Neural cell (in vitro differentiated cells): ENCODE results near the gene KRTAP29-1. TPM values are rescaled to one million over a fixed set of nuclear protein-coding genes. Genes with fewer than 3 reads are reported as not detected.

ENCODE experiments used
- H2AFZ ChIP-seq: fragments of 200-600, 300-800 bp; sonication (generic), shearing (Covaris generic); 2 replicates; pipeline ENCODE4 v1.6.0; 2014; ENCODE audit warnings: low read depth, mild to moderate bottlenecking, antibody characterized with exemption, low read length, moderate library complexity
- H3F3A ChIP-seq: fragments of 200-600 bp; shearing (Covaris generic); 2 replicates; pipeline ENCODE4 v1.6.1; 2016; ENCODE audit warnings: mild to moderate bottlenecking, moderate library complexity, mixed read lengths, antibody characterized with exemption, low read length; ENCODE audit not compliant: insufficient read depth, poor library complexity, severe bottlenecking
- H3K27ac ChIP-seq: fragments of 200-600, 300-800 bp; sonication (generic), shearing (Covaris generic); 2 replicates; pipeline ENCODE4 v1.5.1; 2014; ENCODE audit warnings: mild to moderate bottlenecking, low read length, moderate library complexity
- H3K27me3 ChIP-seq: fragments of 300-800, 200-600 bp; sonication (generic), shearing (Covaris generic); 2 replicates; pipeline ENCODE4 v1.6.0; 2014; ENCODE audit warnings: mild to moderate bottlenecking, low read depth, low read length, moderate library complexity; ENCODE audit not compliant: insufficient read depth
- H3K36me3 ChIP-seq: fragments of 300-800, 200-600 bp; sonication (generic), shearing (Covaris generic); 2 replicates; pipeline ENCODE4 v1.5.1; 2014; ENCODE audit warnings: mild to moderate bottlenecking, antibody characterized with exemption, low read length, moderate library complexity; ENCODE audit not compliant: insufficient read depth
- H3K4me2 ChIP-seq: fragments of 300-800, 200-600 bp; sonication (generic), shearing (Covaris generic); 2 replicates; pipeline ENCODE4 v1.6.0; 2014; ENCODE audit warnings: mild to moderate bottlenecking, low read length
- H3K4me3 ChIP-seq: fragments of 300-800, 200-600 bp; sonication (generic), shearing (Covaris generic); 2 replicates; pipeline ENCODE4 v1.5.1; 2014; ENCODE audit warnings: mild to moderate bottlenecking, low read length, moderate library complexity
- H3K79me2 ChIP-seq: fragments of 200-600 bp; shearing (Covaris generic); replicated peaks from 2 replicates; pipeline ENCODE4 v1.6.0; 2014; ENCODE audit warnings: mild to moderate bottlenecking, low read length, moderate library complexity; ENCODE audit not compliant: insufficient read depth
- H3K9ac ChIP-seq: fragments of 300-800, 200-600 bp; sonication (generic), shearing (Covaris generic); 2 replicates; pipeline ENCODE4 v1.6.1; 2016; ENCODE audit warnings: mild to moderate bottlenecking, low read length, mixed read lengths
- H3K9me2 ChIP-seq: fragments of 200-600 bp; shearing (Covaris generic); 2 replicates; pipeline ENCODE4 v1.6.1; 2016; ENCODE audit warnings: mild to moderate bottlenecking, low read length, mixed read lengths; ENCODE audit not compliant: insufficient read depth
- H3K9me3 ChIP-seq: fragments of 200-600, 300-800 bp; sonication (generic), shearing (Covaris generic); 2 replicates; pipeline ENCODE4 v1.6.1; 2016; ENCODE audit warnings: mild to moderate bottlenecking, mixed run types, low read length, moderate library complexity, mixed read lengths
- H4K20me1 ChIP-seq: fragments of 200-600 bp; shearing (Covaris generic); 2 replicates; pipeline ENCODE4 v1.6.1; 2016; ENCODE audit warnings: mild to moderate bottlenecking, mixed run types; ENCODE audit not compliant: insufficient read depth
- CTCF ChIP-seq: fragments of 450-650 bp; IDR thresholded peaks from 2 replicates; pipeline ENCODE4 v1.5.1; 2014; ENCODE audit warnings: antibody characterized with exemption, mild to moderate bottlenecking, moderate library complexity; ENCODE audit not compliant: poor library complexity, severe bottlenecking
- EP300 ChIP-seq: fragments of 450-650 bp; conservative IDR thresholded peaks from 2 replicates; pipeline ENCODE4 v1.6.1; 2014; ENCODE audit warnings: antibody characterized with exemption, mild to moderate bottlenecking, moderate library complexity; ENCODE audit not compliant: poor library complexity, severe bottlenecking
- EZH2 ChIP-seq: fragments of 200-600, 300-800 bp; shearing (Covaris generic), sonication (generic); IDR thresholded peaks from 2 replicates; pipeline ENCODE4 v1.6.1; 2014; ENCODE audit warnings: antibody characterized with exemption, low read length, borderline replicate concordance, mild to moderate bottlenecking; ENCODE audit not compliant: insufficient read depth, poor library complexity, severe bottlenecking
- MXI1 ChIP-seq: fragments of 450-650 bp; conservative IDR thresholded peaks from 2 replicates; pipeline ENCODE4 v1.6.1; 2014; ENCODE audit warnings: antibody characterized with exemption, mild to moderate bottlenecking; ENCODE audit not compliant: poor library complexity, severe bottlenecking
- POLR2AphosphoS5 ChIP-seq: IDR thresholded peaks from 2 replicates; pipeline ENCODE4 v1.6.1; 2012
- RAD21 ChIP-seq: fragments of 450-650 bp; conservative IDR thresholded peaks from 2 replicates; pipeline ENCODE4 v1.6.1; 2014; ENCODE audit warnings: antibody characterized with exemption, mild to moderate bottlenecking, moderate library complexity
- REST ChIP-seq: IDR thresholded peaks from 2 replicates; pipeline ENCODE4 v1.6.1; 2012; ENCODE audit warnings: borderline replicate concordance
- SMC3 ChIP-seq: fragments of 450-650 bp; conservative IDR thresholded peaks from 2 replicates; pipeline ENCODE4 v1.6.1; 2014; ENCODE audit warnings: antibody characterized with exemption, mild to moderate bottlenecking, moderate library complexity; ENCODE audit not compliant: poor library complexity
- TAF1 ChIP-seq: IDR thresholded peaks from 2 replicates; pipeline ENCODE4 v1.6.1; 2012; ENCODE audit warnings: low read depth
- polyA plus RNA-seq: library from polyadenylated mRNA; depleted of rRNA; stranded (reverse); fragments of >200 nt; gene quantifications from 2 replicates; pipeline ENCODE4 v1.2.3, GENCODE V29; 2014

KRTAP29-1 gene
- polyA plus RNA-seq, 1 donor from 2014 or later, result not detected

GRCh38 chr17:41328207-41328606 is 25.6 kb upstream of the KRTAP29-1 start:
- Histone ChIP-seq H3K9me3 (no peaks in the 10 kb centered on the region), H3K36me3 (no peaks in the 10 kb centered on the region), H4K20me1 (no peaks in the 10 kb centered on the region), H3K79me2 (no peaks in the 10 kb centered on the region), H3K4me3 (no peak overlapping the region), H3F3A (no peaks in the 10 kb centered on the region), H3K4me2 (no peak overlapping the region), H2AFZ (no peak overlapping the region), H3K9ac (no peak overlapping the region), H3K27me3 (no peaks in the 10 kb centered on the region), H3K27ac (no peak overlapping the region), H3K9me2 (no peaks in the 10 kb centered on the region)
- no peak for TF ChIP-seq RAD21
- no peak for TF ChIP-seq TAF1
- TF ChIP-seq EP300, result no peak
- no peak for TF ChIP-seq EZH2
- no peak for TF ChIP-seq REST
- TF ChIP-seq CTCF, result no peak
- no peak for TF ChIP-seq MXI1
- TF ChIP-seq SMC3, result no peak
- TF ChIP-seq POLR2AphosphoS5, result no peak

GRCh38 chr17:41327411-41328120 is 24.9 kb upstream of the KRTAP29-1 start:
- Histone ChIP-seq H3K79me2 (no peaks in the 10 kb centered on the region), H3K9me3 (no peaks in the 10 kb centered on the region), H2AFZ (no peak overlapping the region), H3K4me2 (no peak overlapping the region), H3K9me2 (no peaks in the 10 kb centered on the region), H3K27ac (no peak overlapping the region), H3F3A (no peaks in the 10 kb centered on the region), H3K27me3 (no peaks in the 10 kb centered on the region), H4K20me1 (no peaks in the 10 kb centered on the region), H3K9ac (no peak overlapping the region), H3K4me3 (no peak overlapping the region), H3K36me3 (no peaks in the 10 kb centered on the region)
- no peak for TF ChIP-seq SMC3
- TF ChIP-seq MXI1, result no peak
- no peak for TF ChIP-seq RAD21
- no peak for TF ChIP-seq CTCF
- no peak for TF ChIP-seq EZH2
- TF ChIP-seq EP300, result no peak
- no peak for TF ChIP-seq REST
- no peak for TF ChIP-seq POLR2AphosphoS5
- TF ChIP-seq TAF1, result no peak
